CD14-positive monocyte (primary cell): ENCODE data around the gene TACR1. TPM values are rescaled to one million over a fixed set of nuclear protein-coding genes. Genes with fewer than 3 reads are reported as not detected.

Experiments
- DNase-seq, 3 donors: peaks; one replicate each; pipeline ENCODE4 v3.0.0-alpha.2; 2011 to 2022
- H2AFZ ChIP-seq: 2 replicates; pipeline ENCODE4 v1.6.0; 2012; ENCODE audit warnings: mild to moderate bottlenecking, low read depth, low read length, inconsistent platforms; ENCODE audit not compliant: insufficient read depth, poor library complexity, severe bottlenecking
- H3K27ac ChIP-seq, 2 donors: 1 replicate in 1 of 2; 2 replicates in 1 of 2; pipeline ENCODE4 v1.5.1; 2012 to 2013; ENCODE audit warnings: low read length in 2 of 2, control low read depth in 1 of 2, inconsistent platforms in 1 of 2, low read depth in 1 of 2, mild to moderate bottlenecking in 1 of 2
- H3K27me3 ChIP-seq, 2 donors: one replicate each; pipeline versions ENCODE4 v1.6.0 to v1.6.1; 2011 to 2013; ENCODE audit warnings: low read length in 2 of 2; ENCODE audit not compliant: control insufficient read depth in 2 of 2, insufficient read depth in 2 of 2
- H3K36me3 ChIP-seq, 2 donors: replicated peaks in 1 of 2; 1 replicate in 1 of 2; 2 replicates in 1 of 2; pipeline versions ENCODE4 v1.5.1 to v1.6.1; 2012 to 2013; ENCODE audit warnings: low read length in 2 of 2, control low read depth in 1 of 2, inconsistent platforms in 1 of 2, mild to moderate bottlenecking in 1 of 2; ENCODE audit not compliant: insufficient read depth in 2 of 2, control insufficient read depth in 1 of 2
- H3K4me1 ChIP-seq, 2 donors: 1 replicate in 1 of 2; 2 replicates in 1 of 2; pipeline versions ENCODE4 v1.5.1 to v1.6.1; 2012 to 2013; ENCODE audit warnings: low read length in 2 of 2, control low read depth in 1 of 2, inconsistent platforms in 1 of 2, mild to moderate bottlenecking in 1 of 2, moderate library complexity in 1 of 2; ENCODE audit not compliant: insufficient read depth in 2 of 2, control insufficient read depth in 1 of 2
- H3K4me2 ChIP-seq: replicated peaks from 2 replicates; pipeline ENCODE3; 2012; ENCODE audit warnings: low read length, moderate library complexity, mild to moderate bottlenecking; ENCODE audit not compliant: poor library complexity, severe bottlenecking; ENCODE audit errors: extremely low read depth
- H3K4me3 ChIP-seq, 3 experiments: fragments of 200-600 bp in 1 of 3; sonication (generic) in 1 of 3; replicated peaks in 1 of 3; 1 replicate in 2 of 3; 2 replicates in 1 of 3; pipeline ENCODE4 v1.5.1; 2011 to 2013; ENCODE audit warnings: low read length in 3 of 3, mild to moderate bottlenecking in 3 of 3, control low read depth in 2 of 3, low read depth in 2 of 3, inconsistent platforms in 1 of 3, moderate library complexity in 1 of 3
- H3K79me2 ChIP-seq: 2 replicates; pipeline ENCODE4 v1.6.0; 2012; ENCODE audit warnings: mild to moderate bottlenecking, control low read depth, inconsistent platforms, low read length, moderate library complexity; ENCODE audit not compliant: insufficient read depth
- H3K9ac ChIP-seq: 2 replicates; pipeline ENCODE4 v1.6.0; 2017; ENCODE audit warnings: low read length, mild to moderate bottlenecking; ENCODE audit not compliant: insufficient read depth, poor library complexity, severe bottlenecking
- H3K9me3 ChIP-seq, 2 donors: replicated peaks in 1 of 2; 1 replicate in 1 of 2; 2 replicates in 1 of 2; pipeline versions ENCODE4 v1.5.1 to v1.6.1; 2012 to 2013; ENCODE audit warnings: low read length in 2 of 2, control low read depth in 1 of 2; ENCODE audit not compliant: control insufficient read depth in 1 of 2, insufficient read depth in 1 of 2
- H4K20me1 ChIP-seq: 2 replicates; pipeline ENCODE4 v1.6.0; 2012; ENCODE audit warnings: mild to moderate bottlenecking, low read length, control low read depth, moderate library complexity; ENCODE audit not compliant: insufficient read depth
- H3K27ac Mint-ChIP-seq, 7 donors: one replicate each; pipeline ENCODE4 v1.8.0; 2020; ENCODE audit warnings: mild to moderate bottlenecking in 7 of 7, mixed read lengths in 7 of 7, moderate library complexity in 6 of 7, inconsistent platforms in 2 of 7
- H3K27me3 Mint-ChIP-seq, 3 donors: one replicate each; pipeline ENCODE4 v1.8.0; 2021 to 2022; ENCODE audit warnings: low read depth in 3 of 3, mild to moderate bottlenecking in 3 of 3, mixed read lengths in 3 of 3, moderate library complexity in 3 of 3, inconsistent platforms in 1 of 3
- H3K36me3 Mint-ChIP-seq, 2 donors: one replicate each; pipeline ENCODE4 v1.8.0; 2020; ENCODE audit warnings: mixed read lengths in 2 of 2, inconsistent platforms in 1 of 2, mild to moderate bottlenecking in 1 of 2
- H3K4me1 Mint-ChIP-seq: one replicate; pipeline ENCODE4 v1.8.0; 2020; ENCODE audit warnings: mild to moderate bottlenecking, mixed read lengths
- H3K4me3 Mint-ChIP-seq, 2 donors: one replicate each; pipeline ENCODE4 v1.8.0; 2020; ENCODE audit warnings: mild to moderate bottlenecking in 2 of 2, mixed read lengths in 2 of 2, moderate library complexity in 1 of 2
- H3K9me3 Mint-ChIP-seq, 7 donors: one replicate each; pipeline ENCODE4 v1.8.0; 2020 to 2022; ENCODE audit warnings: mixed read lengths in 7 of 7, mild to moderate bottlenecking in 6 of 7, moderate library complexity in 6 of 7, inconsistent platforms in 2 of 7
- WGBS: methylation state at CpG from one replicate; pipeline ENCODE4 v1.1.5; 2013; ENCODE audit warnings: missing lambda C conversion rate; ENCODE audit not compliant: insufficient coverage; 5-methylcytosine and 5-hydroxymethylcytosine counted together
- intact Hi-C, 2 donors: fragments of 100-400 bp; cut with micrococcal nuclease; formaldehyde crosslinking; loops; one replicate each; pipeline versions ENCODE4 v1.15.0 to v1.15.1; 2023
- polyA plus RNA-seq, 3 donors: library from polyadenylated mRNA; depleted of rRNA in 1 of 3; unstranded in 2 of 3; stranded (reverse) in 1 of 3; fragments of 300-500 nt in 2 of 3; fragments of >200 nt in 1 of 3; fragmentation: Illumina TruSeq in 2 of 3; gene quantifications; 1 replicate in 2 of 3; 2 replicates in 1 of 3; pipeline ENCODE4 v1.2.3, GENCODE V29; 2012 to 2021
- TF ChIP-seq, protein P1 (sequence below): fragments of 200-600 bp; IDR thresholded peaks from one replicate; pipeline ENCODE4 v1.8.0; 2022; ENCODE audit warnings: antibody characterized with exemption, mild to moderate bottlenecking

TACR1 gene
- polyA plus RNA-seq, 3 donors: not detected

DNA sequence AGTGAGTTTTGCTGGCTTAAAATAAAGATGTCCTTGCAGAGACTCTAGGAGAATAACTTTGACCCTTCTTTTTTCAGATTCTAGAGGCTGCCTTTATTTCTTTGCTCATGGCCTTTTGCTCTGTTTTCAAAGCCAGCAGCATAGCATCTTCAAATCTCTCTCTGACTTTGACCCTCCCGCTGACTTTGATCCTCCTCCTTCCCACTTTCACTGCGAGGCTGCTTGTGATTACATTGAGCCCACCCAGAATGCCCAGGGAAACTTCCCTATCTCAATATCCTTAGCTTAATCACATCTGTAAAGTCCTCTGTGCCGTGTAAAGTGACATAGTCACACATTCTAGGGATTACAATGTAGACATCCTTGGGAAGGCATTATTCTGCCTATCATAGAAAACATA is 23.9 kb downstream of the TACR1 start:
- H3K9ac ChIP-seq: no peak overlapping the region
- intact Hi-C loops: no loop called here
- Mint-ChIP-seq H3K36me3 (no peaks in the 10 kb centered on the region), H3K27ac (no peak overlapping the region), H3K9me3 (no peaks in the 10 kb centered on the region), H3K27me3 (peaks cover 0 to 5% (median 0%) of the 10 kb centered on the region in 3 donors), H3K4me3 (no peak overlapping the region), H3K4me1 (no peaks in the 10 kb centered on the region)
- no peaks in the 10 kb centered on the region for H3K9me3 ChIP-seq
- TF ChIP-seq, protein P1, sequence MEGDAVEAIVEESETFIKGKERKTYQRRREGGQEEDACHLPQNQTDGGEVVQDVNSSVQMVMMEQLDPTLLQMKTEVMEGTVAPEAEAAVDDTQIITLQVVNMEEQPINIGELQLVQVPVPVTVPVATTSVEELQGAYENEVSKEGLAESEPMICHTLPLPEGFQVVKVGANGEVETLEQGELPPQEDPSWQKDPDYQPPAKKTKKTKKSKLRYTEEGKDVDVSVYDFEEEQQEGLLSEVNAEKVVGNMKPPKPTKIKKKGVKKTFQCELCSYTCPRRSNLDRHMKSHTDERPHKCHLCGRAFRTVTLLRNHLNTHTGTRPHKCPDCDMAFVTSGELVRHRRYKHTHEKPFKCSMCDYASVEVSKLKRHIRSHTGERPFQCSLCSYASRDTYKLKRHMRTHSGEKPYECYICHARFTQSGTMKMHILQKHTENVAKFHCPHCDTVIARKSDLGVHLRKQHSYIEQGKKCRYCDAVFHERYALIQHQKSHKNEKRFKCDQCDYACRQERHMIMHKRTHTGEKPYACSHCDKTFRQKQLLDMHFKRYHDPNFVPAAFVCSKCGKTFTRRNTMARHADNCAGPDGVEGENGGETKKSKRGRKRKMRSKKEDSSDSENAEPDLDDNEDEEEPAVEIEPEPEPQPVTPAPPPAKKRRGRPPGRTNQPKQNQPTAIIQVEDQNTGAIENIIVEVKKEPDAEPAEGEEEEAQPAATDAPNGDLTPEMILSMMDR: no peak
- H3K4me3 ChIP-seq: no peak overlapping the region
- no peak overlapping the region for H2AFZ ChIP-seq
- H3K4me2 ChIP-seq: no peak overlapping the region
- DNase-seq: no peak
- 82% methylated on average over 3 of the region's 3 CpGs for WGBS
- no peaks in the 10 kb centered on the region for H3K79me2 ChIP-seq
- H4K20me1 ChIP-seq: no peaks in the 10 kb centered on the region
- H3K4me1 ChIP-seq: no peaks in the 10 kb centered on the region
- H3K36me3 ChIP-seq: no peaks in the 10 kb centered on the region
- no peaks in the 10 kb centered on the region for H3K27me3 ChIP-seq
- no peak overlapping the region for H3K27ac ChIP-seq

DNA sequence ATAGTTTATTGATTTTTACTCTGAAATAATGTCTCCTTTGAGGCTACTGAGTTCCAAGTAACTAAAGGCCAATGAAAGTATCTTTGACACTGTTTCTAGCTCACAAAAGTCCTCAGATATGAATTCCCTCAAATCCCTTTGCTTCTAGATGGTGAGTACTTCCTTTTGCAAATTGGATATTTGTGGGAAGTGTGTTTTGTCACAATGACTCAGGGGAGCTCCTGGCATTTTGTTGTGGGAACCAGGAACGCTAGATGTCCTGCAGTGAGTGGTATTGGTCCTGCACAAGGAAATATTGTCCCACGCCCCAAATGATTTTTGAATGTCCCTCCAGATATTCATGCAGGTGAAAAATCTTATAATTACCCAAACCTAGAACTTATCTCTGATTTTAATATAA is 24.3 kb downstream of the TACR1 start:
- no peak for DNase-seq
- Histone ChIP-seq H3K27ac (no peak overlapping the region), H3K9me3 (no peaks in the 10 kb centered on the region), H3K27me3 (no peaks in the 10 kb centered on the region), H3K4me1 (no peaks in the 10 kb centered on the region), H3K9ac (no peak overlapping the region), H3K79me2 (no peaks in the 10 kb centered on the region), H4K20me1 (no peaks in the 10 kb centered on the region), H3K4me2 (no peak overlapping the region), H3K4me3 (no peak overlapping the region), H2AFZ (no peak overlapping the region), H3K36me3 (no peaks in the 10 kb centered on the region)
- WGBS: 100% methylated on average over 1 of the region's 2 CpGs
- peaks cover 0 to 5% (median 0%) of the 10 kb centered on the region in 3 donors for H3K27me3 Mint-ChIP-seq
- no peaks in the 10 kb centered on the region for H3K4me1 Mint-ChIP-seq
- H3K9me3 Mint-ChIP-seq: no peaks in the 10 kb centered on the region
- H3K27ac Mint-ChIP-seq: no peak overlapping the region
- no peaks in the 10 kb centered on the region for H3K36me3 Mint-ChIP-seq
- intact Hi-C loops: no loop called here
- TF ChIP-seq, protein P1: no peak
- no peak overlapping the region for H3K4me3 Mint-ChIP-seq
